HL-60/S4 (cell line): ENCODE measurements around the gene CYRIA.

ENCODE experiments used
- in situ Hi-C: fragments of 300-500 bp; cut with MboI; formaldehyde crosslinking; loops from 2 replicates; pipeline ENCODE4 v1.14.3; 2022; ENCODE audit warnings: low sequenced_read_pairs

Gene CYRIA

DNA sequence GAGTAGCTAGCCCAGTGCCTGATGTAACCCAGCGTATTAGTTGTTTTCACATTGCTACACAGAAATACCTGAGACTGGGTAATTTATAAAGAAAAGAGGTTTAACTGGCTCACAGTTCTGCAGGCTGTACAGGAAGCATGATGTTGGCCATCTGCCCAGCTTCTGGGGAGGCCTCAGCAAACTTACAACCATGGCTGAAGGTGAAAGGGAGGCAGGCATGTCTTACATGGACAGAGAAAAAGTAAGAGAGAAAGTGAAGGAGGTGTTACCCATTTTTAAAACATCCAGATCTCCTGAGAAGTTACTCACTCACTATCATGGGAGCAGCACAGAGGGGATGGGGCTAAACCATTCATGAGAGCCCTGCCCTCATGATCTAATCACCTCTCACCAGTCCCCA lies 6.1 kb upstream of the CYRIA start:
- in situ Hi-C loops = no loop called here

DNA sequence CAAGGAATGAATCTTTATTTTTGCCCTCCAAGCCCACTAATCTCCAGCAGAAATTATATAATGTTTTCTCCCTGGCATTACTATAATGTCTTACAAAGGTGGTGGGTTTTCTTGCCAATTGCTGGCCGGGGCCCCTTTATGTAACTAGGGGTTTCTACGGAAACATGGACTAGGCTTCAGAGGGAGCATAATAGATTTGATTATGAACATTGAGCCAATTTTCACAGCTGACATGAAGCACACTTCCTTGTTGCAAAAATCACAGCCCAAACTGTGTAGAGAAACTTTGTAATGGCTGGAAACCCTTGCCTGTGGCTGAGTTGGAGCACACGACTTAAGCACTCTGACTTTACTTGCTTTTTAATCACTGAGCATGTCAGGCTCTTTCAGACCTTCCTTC lies 3.8 kb upstream of the CYRIA start:
- in situ Hi-C loops = no loop called here

DNA sequence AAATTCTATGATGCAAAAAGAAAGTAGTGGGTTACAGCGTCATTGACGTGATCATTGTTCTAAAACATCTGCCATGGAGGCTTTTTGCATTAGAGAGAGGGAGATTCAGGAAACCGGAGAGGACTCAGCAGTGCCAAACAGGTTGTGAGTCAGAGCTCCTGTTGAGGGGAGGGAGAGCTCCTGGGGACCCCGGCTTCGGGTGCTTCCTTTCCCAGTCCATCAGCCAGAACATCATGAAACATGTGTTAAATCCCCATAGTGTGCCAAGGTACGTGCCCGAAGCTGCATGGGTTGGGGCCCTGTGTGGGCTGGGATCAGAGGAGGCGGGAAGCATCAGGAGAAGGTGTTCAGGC lies 791 bp upstream of the CYRIA start:
- in situ Hi-C loops = no loop called here

DNA sequence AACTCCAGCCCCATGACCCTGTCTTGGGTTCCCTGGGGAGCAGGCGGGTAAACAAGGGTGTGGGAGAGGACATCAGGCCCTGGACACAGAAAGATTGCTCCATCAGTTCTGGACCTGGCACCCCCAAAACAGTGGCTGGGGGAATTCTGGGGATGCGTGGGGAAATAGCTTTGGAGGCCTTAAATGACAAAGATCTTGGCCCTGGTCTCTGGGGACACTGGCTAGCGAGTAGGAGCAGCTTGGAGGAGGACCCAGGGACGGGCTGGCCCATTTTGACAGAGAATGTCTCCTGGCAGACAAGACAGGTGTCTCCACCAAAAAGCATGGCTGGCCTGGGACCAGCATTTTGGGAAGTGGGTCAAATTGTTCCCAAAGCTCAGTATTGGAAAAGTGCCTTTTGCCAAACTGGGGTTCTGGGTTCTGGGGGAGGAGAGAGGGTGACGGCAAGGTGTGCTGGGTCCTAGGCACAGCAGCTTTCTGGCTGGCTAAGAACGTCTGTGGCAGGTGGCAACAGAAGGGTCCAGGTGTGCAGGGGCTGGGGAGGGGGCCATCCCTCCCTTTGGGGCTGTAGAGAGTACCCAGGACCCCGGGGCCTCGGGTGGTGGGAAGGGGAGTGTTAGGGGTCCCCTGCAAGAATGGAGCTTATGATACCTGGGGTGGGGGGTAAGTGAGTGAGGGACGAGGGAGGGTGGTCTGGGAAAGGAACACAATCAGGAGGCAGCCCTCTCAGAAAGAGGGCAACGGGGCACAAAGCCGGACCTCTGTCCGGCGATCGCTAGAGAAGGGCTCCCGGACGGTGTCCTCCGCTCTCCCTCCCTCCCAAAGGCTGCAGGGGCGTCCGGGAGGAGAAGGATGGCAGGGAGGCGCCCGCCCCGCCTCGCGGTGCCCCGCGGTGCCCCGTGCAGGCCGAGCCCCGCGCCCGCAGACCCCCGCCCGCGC lies 556 bp downstream of the CYRIA start:
- in situ Hi-C loops = no loop called here

DNA sequence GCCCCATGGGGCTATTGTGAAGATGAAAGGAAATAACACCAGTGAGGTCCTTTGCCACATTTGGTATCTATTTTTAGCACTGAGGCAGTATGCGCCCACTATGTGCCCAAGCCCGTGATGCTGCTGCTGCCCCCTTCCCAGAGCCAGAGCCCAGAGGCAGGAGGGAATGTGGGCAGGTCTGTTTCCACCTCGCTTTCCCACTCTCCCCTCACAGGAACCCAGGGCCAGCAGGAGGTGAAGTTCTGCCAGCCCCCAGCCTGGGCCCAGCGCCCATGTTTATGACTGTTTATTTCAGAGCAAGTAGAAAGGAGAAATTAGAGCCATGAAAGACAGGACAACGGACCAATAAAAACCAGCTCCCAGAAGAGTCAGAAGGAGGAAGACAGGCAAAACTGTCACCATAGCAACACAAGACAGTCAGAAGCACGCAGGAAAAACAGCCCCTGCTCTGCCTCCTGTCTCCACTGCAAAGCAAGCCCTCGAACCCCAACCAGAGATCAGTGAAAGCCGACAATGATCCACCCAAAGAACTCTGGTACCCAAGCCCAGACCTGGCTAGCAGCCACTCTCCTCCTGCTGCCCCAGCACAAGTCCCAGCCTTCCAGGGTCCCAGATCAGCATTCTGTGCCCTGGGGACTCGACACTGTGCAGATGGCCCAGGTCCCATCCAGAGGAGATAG lies 1.4 kb downstream of the CYRIA start:
- in situ Hi-C loops = no loop called here

DNA sequence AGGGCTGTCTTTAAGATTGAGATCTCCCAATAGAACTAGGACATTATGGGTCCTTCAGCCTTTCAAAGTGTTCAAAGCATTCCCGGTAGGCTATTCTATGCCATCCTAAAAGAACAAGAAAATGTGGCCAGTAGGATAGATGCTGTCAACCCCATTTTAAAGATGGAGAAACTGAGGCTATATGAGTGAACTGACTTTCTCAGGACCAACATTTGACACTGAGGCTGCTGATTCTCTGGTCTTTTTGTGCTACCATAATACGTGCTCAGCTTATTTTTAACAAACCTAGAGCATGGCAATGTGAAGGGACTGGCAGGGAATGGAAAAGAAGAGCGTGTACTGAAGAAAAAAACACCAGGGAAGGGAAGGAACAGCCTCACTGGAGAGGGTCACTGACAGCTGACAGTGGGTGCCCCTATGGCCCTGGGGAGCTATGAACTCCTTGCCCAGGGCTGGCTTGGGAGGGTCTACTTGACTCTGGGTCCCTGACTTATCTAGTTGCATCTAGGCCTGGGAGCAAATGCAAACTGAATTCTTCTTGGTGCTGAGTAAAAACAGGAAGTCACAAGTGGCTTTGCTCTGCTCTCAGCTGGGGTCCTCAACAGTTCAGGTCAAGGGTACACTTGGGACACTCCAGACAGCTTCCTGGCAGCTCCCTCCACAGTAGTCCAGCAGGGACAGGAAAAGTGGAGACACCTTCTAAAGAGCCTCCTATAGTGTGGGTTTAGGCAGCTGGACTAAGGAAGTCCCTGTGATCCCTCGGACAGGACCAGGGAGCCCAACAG lies 2.3 kb downstream of the CYRIA start:
- in situ Hi-C loops = no loop called here

DNA sequence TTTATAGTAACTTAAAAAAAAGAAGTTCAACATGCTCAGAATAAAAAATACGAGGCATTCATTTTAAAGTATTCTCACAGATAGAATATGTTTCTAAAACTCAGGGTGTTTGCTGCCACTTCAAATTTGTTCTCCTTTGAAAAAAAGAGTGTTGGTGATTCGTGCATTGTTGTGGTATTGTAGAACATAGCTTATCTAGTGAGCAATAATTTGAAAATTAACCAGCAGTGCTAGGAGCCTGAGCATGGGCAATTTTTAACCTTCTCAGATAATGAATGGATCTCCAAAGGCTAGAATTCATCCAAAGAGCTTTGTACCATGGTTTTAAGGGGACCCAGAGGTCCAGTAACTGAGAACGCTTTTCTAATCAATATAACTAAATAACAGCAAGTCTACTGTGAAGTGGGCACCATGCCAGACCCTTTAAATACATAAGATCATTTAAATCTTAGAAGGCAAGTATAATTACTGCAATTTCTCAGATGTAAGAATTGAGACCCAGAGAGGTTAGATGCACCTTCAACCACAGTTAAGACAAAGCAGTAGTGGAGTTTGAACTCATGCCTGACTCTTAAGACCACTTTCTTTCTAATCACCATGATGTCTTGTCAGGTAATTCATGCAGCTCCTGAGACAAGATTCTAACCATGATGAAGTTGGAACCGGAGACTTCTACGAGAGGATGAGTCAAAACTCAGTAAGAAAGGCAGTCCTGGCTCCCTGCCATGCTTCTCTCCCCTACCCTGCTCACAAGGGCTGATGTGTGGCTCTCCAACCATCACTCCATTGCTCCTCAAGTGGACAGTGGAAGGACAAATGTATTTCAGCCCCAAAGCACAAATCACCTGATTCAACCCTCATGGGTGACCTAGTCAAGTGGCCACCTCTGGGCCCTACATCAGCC lies 3.4 kb downstream of the CYRIA start:
- in situ Hi-C loops = no loop called here

DNA sequence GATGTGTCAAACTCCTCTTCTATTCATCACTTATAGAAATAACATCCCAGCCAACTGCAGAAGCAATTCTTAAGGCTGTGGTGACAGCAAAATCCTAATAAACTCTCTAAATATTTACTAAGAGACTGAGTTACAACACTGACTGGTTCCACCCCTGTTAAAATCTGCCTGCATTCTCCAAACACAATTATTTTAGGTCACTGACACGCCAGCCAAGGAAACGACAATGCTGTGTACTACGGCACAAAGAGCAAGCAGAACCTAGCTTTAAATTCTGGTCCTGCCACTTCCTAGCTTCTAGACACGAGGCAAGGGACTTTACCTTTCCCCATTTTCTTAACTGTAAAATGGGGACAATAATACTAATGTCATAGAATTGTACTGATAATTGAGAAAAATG lies 4.1 kb downstream of the CYRIA start:
- in situ Hi-C loops = no loop called here

DNA sequence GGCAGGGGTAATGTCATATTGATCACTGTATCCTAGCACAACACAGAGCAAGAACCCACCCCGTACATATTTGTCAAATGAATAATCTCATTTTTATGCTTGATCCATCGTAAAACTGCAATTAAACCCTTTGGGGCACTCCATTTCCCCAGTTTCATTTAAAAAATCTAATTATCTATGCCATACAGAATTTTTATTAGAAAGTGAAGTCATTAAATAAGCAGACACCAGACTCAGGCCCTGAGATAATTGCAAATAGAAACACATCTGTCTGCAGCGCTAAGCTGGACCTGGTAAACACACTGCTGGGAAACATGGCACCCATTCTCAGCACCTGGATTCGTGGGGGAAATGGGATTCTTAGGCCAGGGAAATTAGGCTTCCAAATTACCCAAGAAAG lies 5.1 kb downstream of the CYRIA start:
- in situ Hi-C loops = no loop called here

DNA sequence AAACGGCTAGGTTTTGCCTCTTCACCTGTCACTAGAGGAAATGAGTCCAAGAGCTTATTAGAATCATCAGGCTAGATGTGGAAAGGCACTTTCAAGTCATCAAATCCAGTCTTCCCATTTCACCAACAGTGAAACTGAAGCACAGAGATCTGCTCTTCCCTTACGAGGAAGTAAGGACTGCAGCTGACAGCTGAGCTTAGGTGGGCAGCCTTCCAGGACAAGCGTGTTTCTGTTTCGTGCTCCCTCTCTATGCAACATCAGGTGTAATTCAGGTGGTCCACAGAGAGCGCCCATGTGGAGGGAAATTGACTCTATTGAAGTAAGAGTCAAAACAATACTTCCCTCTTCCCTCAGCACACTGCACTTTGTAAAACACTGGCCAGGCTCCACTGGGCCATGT lies 5.5 kb downstream of the CYRIA start:
- in situ Hi-C loops = no loop called here

DNA sequence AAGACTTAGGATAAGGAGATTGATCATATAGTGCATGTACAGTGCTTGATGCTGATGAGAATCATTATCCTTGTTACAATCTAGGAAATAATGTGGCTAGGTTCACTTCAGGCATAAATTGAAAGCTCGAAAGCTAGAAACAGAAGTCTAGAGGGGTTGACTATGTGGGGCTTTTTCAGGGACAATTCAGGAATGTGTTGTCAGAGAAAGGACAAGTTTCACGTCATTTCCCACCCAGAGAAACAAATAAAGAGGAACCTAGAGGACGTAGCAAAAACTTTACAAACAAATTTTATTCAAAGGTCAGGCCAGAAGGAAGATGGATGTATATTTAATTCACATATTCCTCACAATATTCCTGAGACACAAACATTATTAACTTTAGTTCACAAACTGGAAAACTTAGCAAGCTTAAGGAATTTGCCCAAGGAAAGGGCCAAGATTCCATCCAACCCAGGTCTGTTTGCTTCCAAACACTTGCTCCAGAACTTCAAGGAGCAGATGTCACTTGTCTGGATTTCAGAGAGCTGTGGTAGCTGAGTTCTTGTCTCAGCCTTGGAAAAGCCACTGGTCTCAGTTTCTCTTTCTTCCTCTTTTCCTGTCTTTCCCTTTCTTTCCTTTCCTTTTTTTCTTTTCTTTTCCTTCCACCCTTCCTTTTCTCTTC lies 7.4 kb downstream of the CYRIA start:
- in situ Hi-C loops = no loop called here

DNA sequence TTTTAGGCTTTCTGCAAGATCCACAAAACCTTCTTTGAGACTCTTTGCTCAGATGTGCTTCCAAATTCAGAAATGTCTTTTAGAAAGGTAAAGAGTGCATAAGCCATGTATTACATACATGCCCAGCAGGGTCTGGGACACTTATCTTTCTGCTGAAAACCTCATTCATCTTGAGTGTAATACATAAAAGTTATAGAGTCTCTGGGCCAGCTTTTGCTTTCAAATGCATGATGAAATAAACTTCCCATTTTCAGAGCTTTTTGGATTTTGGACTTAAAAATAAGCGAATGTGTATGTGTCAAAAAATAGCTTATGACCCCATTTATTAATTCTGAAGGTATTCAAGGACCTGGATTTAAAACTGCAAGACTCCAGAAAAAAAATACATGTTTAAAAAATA lies 8.0 kb downstream of the CYRIA start:
- in situ Hi-C loops = no loop called here

DNA sequence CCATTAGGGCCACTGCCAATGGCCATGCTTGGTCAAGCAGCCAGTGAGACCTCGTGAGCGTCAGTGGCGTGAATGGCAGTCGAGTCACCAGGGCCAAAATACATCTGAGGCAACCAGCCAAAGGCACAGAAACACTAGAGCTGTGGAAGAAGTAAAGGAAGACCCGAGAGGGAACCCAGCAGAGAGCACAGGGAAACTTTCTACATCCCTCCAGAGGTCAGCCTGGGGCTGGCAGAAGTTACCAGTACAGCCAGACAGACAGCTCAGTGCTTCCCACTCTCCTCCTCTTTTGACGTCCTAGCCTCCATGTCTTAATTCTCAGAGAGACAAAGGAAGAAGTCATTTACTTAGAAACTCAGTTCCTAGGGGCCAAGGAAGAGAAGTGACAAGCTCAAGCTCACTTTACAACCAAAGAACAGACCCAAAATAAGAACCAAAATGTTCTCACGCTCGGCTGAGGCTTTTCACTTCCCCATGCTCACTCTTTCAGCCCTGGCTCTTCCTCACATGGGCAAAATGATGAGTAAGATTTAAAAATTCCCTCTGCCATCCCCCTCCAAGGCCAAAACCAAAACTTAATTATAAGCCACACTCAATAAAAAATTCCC lies 8.7 kb downstream of the CYRIA start:
- in situ Hi-C loops = no loop called here

DNA sequence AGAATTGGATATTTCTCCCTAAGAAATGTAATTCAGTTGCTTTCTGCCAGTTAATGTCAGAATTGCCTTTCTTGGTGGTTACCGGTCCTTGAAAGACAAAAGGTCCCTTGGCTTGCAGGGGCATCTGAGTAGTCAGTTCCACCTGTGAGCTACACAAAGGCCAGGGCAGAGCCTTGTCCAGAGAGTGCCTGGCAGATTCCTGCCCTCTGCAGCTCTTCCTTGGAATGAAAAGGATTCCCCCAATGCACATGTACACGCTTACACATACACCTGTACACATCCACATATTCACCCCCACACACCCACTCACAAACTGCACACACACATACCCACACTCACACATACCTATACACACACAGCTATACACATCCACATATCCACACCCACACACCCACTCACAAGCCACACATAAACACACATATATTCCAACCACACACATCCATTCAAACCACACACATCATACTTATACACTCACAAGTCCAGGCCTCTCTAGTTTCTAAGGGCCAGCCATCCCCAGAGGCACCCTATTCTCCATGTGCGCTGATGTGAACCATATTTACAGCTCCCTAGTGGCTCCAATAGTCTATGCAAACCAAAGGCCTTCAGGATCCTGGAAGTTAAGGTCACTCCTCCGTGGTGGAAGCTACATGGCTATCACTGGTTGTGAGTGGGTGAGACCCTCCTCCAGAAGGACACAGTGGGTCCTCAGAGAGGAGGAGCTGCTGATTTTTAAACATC lies 9.6 kb downstream of the CYRIA start:
- in situ Hi-C loops = no loop called here

DNA sequence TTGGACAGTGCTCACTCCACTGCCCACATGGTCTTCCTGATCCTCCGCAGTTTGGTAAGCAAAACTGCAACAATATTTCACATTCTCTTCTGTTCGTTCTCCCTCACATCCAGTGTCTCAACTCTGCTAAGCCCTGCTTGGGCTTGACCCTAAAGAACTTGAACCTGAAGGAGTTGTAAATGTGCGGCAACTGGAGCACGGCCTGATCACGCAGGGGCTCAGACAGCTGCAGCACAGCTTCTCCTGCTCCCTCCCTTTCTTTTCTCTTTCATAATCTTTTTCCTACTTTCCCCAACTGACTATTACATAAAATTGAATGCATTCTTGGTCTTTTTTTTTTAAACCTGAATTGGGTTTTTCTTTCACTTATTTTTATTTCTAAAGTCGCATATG lies 10.2 kb downstream of the CYRIA start:
- in situ Hi-C loops = no loop called here

DNA sequence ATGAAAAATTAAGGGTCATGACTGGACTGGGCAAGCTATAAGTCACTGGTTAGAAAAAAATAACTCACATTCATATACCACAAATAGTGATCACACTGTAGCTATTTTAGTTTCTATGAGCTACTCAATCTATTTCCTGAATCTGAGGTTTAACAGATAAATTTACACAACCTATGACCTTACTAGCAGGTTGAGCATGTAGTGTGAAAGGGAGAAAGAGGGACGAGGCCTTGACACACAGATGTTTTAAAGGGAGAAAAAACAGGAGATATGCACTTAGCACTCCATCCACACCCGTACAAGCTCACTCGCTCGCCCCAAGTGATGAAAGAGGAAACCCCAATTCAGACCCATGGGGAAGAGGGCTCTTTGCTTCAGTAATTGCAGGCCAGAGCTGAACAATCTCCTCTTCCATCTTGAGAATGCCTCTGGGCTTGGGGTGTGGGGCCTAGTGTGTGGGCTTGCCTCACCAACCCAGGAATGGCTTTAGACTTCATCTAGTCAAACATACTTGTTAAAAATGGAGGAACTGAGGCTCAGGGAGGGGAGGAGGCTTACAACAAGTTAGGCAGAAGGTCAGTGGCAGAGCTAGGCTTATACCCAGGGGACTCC lies 10.7 kb downstream of the CYRIA start:
- in situ Hi-C loops = no loop called here

DNA sequence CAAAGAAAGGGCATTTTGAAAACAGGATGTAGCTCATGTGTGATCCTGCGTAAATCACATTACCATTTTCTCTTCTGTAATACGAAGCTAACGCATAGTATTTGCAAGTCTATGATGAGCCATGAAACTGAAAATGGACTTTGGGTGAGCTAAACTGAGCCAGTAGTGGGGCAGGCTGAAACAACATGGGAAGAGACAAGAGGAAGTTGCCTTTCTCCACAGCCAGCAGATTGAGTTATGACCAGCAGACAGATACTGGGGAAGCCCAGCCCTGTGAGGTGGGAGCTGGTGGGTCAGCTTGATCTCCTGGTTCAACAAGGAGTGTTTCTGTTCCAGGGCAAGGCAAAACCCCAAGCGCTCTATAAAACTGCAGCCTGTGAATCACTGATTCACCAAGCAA lies 11.8 kb downstream of the CYRIA start:
- in situ Hi-C loops = no loop called here

DNA sequence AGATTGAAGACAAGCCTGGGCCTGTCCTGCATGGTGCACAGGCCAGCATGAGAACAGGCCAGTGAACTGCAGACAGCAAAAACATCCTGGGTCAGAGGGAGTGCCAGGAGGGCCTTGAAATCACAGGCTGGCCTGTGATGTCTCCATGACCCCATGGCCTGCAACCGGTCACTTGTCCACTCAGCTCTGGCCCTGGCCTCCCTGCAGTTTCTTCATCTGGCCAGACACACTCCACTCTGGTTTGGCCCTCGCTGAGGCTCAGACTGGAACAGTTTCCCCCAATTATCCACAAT lies 12.6 kb downstream of the CYRIA start:
- in situ Hi-C loops = no loop called here
